Stimulated activated CD4-positive, alpha-beta T cell treated with anti-CD3 and anti-CD28 coated beads, Interleukin-15, amount 100 ng/mL, for 1 hour (primary cell): ENCODE data around the gene HTR7.

Experiments
- DNase-seq, 2 donors: peaks; one replicate each; pipeline ENCODE4 v3.0.0-alpha.2; 2020; ENCODE audit warnings: low read depth in 1 of 2, low spot score in 1 of 2

The HTR7 gene

DNA sequence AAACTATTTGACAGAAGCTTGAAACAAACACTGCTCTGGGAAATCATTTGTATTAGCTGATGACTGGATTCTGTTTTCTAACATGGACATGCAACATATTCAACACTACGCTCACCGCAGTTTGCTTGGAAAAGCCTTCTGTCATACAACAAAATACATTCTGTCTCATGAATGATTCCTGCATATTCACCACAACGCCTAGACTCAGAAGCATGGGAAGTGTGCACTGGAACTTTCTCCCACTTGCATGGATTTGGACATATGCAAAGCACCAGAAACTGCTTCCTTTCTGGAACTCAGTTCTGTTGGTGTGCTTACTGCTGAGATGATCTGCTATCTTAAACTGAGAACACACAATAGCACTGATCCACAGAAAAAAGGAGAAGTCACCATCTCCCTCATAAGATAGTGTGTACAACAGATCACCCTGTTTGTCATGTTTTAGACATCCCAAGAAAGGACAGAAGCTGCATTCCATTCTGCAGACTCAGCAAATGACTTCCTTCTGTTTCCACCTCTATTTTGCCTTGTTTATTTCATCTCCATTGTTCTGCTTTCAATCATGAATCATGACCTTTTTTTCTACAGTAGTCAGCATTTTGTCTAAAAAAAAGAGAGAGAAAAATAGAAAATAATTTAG lies 115.8 kb downstream of the HTR7 start:
- no peak for DNase-seq

DNA sequence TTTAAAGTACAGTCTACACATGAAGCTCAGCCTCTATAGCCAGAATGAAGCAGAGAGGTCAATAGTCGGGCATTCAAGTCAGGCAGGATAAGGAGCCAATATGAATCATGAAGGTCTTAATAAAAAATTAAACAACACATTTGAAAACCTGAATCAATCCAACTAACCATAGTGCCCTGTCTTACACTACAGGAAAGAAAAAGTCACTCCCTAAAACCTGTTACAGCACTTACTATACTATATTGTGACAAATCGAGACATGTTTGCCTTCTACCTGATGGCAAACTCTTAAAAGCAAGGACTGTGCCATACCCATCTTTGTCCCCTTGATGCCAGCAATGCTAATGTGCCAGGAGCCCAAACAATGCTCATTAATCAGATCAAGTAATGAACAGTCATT lies 117.6 kb downstream of the HTR7 start:
- no peak for DNase-seq

DNA sequence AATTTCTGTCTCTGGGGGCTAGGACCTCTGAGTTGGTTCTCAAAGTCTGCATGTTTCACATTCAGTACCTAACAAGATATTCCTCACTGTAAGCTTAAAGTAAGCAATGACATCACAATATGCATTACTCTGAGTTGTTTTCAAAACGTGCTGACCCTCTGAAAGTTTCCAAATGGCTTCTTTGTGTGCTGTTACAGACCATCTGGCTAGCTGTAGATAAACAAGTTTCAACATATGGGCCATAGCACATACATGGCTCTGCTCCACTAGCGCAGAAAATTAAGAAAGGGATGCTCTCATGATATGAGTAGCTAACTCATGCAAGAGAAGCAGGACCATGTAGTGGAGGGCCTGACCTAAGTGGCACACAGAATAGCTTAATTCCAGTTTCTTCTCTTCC lies 119.0 kb downstream of the HTR7 start:
- DNase-seq, result no peak

DNA sequence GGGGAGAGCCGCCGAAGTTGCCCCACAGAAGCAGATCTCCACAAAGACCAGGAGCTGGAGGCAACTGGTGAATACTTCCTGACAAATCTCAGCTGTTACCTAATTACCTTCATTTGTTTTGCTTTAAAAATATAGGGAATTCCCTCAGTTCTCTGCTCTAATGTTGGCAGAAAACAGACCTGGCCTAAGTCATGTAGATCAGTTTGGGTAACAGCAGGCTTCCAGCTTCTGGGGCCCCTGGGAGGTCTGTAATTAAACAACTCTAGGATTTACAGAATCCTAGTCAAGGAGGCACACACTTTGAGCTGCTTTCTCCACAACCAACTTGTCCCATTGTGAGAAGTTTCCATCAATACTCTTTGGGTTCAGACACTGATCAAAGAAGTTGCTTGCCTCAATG lies 123.4 kb downstream of the HTR7 start:
- DNase-seq, result no peak

DNA sequence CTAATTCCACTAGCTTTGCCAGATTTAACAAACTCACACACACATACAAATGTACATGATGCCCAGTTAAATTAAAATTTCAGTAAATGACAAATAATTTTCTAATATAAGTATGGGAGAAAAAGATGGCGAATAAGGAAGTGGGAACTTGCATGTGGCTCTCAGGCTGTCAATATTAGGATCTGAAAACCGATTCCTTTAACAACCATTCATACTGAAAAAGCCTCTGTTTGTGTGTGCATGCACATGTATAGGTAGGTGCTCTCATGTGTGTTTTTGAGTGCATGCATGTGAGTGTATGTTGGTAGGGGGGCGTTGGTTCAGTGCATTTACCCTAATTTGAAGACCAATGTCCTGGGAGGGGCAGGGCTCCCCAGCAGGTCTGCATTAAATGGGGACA lies 125.3 kb downstream of the HTR7 start:
- DNase-seq, result no peak

DNA sequence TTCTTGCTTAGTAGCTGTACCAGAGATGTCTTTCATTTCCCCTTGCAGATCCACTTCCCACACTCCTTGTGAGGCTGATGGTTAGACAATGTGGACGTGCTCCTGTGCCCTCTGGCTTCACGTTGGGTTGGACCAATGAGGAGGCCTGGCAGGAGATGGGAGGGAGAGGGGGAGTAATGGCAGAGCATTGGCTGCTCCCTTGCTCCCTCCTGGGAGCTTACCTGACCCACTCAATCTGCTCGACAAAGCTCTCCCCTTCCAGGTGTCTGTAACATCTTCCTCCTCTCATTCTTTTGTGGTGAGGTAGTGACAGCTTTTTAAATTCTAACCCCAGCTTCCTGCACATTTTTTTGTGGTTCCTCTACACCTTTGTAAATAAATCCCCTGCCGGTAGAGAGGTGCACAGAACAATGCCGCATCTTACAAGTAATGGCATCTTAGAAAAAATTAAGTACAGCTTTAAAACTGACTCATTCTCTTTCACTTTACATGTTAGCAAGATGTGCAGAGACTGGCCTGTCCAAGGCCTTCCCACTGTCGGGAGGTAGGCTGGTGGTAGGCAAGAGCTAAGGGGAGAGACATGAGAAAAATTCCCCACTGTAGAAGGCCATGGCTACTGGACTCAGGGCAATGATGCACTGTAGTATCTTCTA lies 134.3 kb downstream of the HTR7 start:
- DNase-seq, result no peak

DNA sequence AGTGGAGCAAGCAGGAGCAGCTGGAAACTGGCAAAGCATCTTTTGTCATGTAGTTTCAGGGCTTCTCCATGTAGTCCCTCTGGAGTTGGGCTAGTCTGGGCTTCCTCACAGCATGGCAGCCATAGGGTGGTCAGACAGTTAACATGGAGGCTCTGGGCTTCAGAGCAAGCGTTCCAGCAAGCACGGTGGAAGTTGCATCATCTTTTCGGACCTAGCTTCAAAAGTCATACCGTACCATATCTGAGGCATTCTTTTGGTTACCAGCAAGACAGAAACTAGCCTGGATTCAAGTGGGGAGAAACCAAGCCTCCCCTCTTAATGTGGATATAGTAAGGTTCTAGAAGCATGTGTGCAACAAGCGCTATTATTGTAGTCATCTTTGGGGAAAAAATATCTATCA lies 135.0 kb downstream of the HTR7 start:
- DNase-seq, result no peak

DNA sequence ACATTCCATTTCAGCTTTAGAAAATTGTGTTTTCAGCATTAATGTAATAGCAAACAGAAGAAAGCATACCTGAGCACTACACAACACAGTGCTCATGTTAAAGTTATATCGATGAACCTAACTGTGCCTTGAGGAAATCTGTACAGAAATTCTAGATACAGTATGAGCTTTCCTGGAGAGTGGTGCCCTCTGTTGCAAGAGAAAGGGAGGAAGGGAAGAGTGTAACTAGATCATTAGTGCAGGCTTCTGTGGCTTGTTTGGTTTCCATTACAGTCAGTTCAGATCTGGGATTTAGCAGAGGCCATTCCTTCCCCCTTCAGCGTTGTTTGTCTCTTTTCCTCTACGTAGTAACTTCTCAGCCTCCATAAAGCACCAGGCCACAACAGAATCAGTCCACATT lies 139.7 kb downstream of the HTR7 start:
- no peak for DNase-seq

DNA sequence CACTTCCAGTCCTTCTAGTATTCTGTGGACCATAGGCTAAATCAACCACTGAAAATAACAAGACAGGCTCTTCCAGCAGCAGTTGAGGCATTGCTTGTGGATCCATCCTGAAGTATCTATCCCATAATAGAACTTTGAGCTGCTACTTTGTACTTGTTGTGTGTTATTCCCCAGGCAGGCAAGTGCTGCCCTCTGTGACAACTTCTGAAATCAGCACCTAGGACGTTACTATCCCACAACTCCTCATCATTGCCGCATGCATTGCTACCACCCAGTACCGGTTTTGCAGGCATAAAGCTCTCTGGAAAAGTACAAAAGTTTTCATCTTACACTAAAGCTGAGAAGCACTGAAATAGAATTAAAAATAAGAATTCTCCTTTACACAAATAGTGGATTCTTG lies 145.3 kb downstream of the HTR7 start:
- DNase-seq, result no peak

DNA sequence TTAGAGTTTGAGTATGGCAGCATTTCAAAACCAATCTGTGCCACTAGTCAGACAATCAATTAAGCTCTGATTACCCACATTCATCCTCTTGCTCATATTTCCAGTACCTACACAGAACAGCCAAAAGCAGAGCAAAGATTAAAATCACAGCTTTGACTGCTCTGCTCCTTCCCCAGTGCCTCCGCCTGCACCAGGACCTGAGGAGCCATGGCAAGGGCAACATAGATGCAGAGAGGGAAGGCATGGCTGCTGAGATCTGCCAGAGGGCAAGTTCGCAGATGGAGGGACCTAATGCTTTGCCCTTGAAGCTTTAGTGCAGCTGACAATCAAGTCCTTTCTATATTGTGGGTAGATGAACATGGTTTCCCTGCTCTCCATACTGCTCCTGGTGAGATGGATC lies 148.1 kb downstream of the HTR7 start:
- no peak for DNase-seq

DNA sequence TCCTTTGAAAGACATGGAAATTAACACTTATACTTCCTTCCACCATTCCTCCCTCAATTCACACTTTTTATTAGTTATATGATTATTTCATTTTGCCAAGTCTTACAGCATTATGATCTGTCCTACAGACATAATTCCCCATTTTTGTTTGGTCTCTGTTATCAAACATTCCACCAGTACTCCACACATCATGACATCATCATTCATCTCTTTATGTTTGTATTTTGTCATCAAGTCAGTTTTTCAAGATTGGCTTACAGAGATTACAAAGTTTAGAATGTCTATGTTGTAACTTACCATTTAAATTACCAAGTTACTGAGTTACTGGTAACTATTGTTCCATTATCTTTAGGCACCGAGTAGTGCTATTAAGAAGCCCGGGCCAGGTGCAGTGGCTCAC lies 150.2 kb downstream of the HTR7 start:
- DNase-seq, result no peak

DNA sequence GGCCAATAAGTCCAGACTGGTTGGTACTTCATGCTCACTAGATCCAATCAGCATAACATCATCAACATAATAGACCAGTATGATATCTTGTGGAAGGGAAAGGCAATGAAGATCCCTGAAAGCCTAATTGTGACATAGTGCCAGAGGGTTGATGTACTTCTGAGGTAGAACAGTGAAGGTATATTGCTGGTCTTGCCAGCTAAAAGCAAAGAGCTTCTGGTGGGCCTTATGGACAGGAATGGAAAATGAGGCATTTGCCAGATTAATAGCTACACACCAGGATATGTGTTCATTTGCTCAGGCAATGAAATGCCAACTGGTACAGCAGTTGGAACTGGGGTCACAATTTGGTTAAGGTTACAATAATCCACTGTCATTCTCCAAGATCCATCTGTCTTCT lies 156.4 kb downstream of the HTR7 start:
- DNase-seq, result no peak

DNA sequence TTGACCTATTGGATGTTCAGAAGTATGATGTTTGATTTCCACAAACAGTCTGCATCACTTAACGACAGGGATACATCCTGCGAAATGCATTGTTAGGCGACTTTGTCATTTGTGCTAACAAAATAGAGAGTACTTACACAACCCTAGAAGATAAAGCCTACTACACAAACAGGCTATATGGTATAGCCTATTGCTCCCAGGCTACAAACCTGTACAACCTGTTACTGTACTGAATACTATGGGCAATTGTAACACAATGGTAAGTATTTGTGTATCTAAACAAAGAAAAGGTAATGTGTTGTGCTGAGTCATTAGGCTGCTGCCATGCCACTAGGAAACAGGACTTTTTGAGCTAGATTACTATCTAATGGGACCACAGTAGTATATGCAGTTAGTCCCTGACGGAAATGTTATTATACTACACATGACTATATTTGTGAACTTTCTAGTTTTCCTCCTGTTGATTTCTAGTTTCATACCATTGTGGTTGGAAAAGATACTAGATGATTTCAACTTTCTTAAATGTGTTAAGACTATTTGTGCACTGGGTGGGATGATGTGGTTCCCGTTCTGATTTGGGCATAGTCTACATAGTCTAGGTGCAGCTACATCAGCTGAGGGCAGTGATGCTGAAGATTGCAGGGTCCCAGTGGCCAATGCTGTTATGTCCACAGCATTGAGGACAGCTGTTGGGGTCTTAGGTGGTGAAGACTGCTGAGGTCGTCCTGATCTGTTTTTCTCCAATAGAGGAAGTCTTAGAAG lies 161.7 kb downstream of the HTR7 start:
- no peak for DNase-seq
